ENCODE results near the gene CORO1C. TPM values are rescaled to one million over a fixed set of nuclear protein-coding genes. Genes with fewer than 3 reads are reported as not detected.
A peak's percentile ranks its signal among the peaks of the same experiment; 100 is the strongest.

Gene CORO1C
- total RNA-seq, 1 donor from 2014 or later, result 285 TPM

DNA sequence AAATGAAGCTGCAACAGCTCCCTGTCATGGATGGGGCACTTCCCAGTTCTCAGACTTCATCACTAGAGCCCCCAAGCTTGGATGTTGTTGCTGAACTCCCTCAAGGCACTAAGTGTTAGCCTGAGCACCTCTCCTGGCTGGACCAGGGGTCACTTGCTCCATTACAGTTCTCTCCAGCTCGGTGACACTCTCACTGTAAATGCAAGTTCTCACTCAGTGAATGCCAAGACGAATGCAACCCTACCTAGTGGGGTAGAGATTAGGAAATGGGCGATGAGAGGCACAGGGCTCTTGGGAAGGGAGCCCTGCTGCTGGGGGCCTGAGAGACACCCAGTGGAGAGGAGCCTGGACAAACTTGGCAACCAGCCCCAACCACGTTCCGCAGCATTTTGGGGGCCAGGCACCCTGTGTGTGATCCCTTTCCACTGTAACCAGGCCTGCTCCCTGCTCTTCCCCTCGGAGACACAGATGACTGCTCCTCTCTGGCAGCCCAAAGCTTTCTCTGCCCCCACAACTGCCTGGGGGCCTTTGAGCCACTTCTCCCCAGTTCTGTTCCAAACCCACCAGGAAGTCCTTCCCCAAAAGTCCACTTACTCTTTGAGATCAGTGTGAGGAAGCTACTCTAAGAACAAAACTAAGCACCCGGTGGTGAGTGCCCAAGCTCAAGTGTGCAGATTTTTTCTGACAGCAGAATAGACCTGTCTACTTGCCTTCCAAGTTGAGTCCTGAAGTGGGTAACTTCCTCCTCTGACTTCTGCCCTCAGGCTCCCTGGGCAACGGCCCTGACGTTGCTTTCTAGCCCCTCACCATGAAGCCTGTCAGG lies 89.7 kb downstream of the CORO1C start:
- peak overlapping the region; percentile 93 for H3K27ac Mint-ChIP-seq (ENCODE audit: unreplicated experiment)
- peaks cover 21% of the 10 kb centered on the region for H3K9me3 Mint-ChIP-seq (ENCODE audit: unreplicated experiment)
- no peak for DNase-seq
- peaks cover 18% of the 10 kb centered on the region for H3K27me3 Mint-ChIP-seq (ENCODE audit: unreplicated experiment)
- peaks cover 8% of the 10 kb centered on the region for H3K36me3 Mint-ChIP-seq (ENCODE audit: unreplicated experiment)
- peak overlapping the region; percentile 46 for H3K4me3 Mint-ChIP-seq (ENCODE audit: unreplicated experiment)
- peaks cover 64% of the 10 kb centered on the region for H3K4me1 Mint-ChIP-seq (ENCODE audit: low read depth, unreplicated experiment)
- TF ChIP-seq, protein P1, sequence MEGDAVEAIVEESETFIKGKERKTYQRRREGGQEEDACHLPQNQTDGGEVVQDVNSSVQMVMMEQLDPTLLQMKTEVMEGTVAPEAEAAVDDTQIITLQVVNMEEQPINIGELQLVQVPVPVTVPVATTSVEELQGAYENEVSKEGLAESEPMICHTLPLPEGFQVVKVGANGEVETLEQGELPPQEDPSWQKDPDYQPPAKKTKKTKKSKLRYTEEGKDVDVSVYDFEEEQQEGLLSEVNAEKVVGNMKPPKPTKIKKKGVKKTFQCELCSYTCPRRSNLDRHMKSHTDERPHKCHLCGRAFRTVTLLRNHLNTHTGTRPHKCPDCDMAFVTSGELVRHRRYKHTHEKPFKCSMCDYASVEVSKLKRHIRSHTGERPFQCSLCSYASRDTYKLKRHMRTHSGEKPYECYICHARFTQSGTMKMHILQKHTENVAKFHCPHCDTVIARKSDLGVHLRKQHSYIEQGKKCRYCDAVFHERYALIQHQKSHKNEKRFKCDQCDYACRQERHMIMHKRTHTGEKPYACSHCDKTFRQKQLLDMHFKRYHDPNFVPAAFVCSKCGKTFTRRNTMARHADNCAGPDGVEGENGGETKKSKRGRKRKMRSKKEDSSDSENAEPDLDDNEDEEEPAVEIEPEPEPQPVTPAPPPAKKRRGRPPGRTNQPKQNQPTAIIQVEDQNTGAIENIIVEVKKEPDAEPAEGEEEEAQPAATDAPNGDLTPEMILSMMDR (IDR thresholded peaks at IDR 0.05; ENCODE audit: partially characterized antibody, unreplicated experiment), result no peak

DNA sequence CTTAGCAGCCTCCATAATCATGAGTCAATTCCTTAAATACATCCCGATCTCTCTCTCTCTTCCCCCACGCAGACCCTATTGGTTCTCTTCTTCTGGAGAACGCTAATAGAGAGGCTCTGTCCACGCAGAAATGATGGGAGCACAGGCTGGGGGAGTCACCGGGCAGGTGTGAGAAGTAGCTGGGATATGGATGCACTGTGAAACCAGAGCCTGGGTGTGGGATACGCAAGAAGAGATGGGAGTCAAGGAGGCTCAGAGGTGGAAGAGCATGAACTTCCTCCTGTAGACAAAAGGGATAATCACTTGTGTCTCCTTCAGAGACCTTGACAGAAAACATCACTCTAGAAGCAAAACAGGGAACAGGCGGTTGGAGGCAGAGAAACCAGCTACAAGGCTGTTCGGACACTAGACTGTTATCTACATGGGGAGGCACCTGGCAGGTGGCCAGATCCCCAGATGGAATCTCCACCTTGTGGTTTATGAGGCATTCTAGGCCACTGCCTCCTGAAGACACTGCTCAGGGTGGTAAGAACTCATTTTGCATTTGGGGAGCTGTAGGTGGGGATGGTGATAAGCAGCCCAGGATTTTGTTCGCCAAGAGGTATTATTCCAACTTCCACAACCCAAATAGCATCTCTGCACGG lies 90.4 kb downstream of the CORO1C start:
- H3K27ac Mint-ChIP-seq (ENCODE audit: unreplicated experiment), result peak overlapping the region; percentile 93

DNA sequence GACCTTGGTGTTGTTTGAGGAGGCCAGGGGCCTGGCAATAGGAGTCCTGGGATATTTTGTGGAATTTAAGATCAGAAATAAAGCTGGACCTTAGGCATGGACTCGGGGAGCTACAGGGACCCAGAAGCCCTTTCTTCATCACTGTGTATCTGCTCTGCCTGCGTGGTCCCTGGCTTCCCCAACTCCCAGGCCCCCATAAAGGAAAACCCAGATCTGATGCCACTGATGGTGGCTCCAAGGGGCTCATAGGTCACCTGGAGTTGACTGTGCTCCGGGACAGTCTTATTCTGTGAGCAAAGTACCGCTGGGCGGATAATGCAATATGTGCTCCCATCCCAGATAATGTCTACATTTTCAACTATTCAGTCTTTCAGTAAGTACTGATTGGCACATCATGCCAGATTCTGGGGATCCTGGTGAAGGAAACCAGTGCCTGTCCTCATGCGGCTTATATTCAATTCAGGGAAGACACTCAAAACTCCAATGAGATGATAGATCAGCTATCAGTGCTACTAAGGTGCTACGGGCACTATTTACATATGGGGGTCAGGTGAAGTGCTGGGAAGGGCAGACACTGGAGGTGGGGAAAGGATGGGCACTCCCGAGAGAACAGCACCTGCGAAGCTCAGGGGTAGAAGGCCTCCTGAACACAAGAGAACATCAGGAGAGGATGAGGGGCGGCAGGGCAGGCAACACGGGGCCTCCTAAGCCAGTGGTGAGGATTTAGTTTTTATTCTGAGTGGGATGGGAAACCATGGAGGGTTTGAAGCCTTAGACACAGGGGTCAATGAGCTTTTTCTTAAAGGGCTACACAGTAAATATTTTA lies 92.1 kb downstream of the CORO1C start:
- H3K36me3 Mint-ChIP-seq (ENCODE audit: unreplicated experiment), result peaks cover 4% of the 10 kb centered on the region
- peaks cover 15% of the 10 kb centered on the region for H3K9me3 Mint-ChIP-seq (ENCODE audit: unreplicated experiment)
- H3K27ac Mint-ChIP-seq (ENCODE audit: unreplicated experiment), result peak overlapping the region; percentile 73
- peaks cover 14% of the 10 kb centered on the region for H3K27me3 Mint-ChIP-seq (ENCODE audit: unreplicated experiment)
- TF ChIP-seq, protein P1 (IDR thresholded peaks at IDR 0.05; ENCODE audit: partially characterized antibody, unreplicated experiment), result no peak
- peaks cover 52% of the 10 kb centered on the region for H3K4me1 Mint-ChIP-seq (ENCODE audit: low read depth, unreplicated experiment)
- DNase-seq, result no peak
- no peak overlapping the region for H3K4me3 Mint-ChIP-seq (ENCODE audit: unreplicated experiment)

More for the DNA sequence above, 90.4 kb downstream of the CORO1C start:
- Mint-ChIP-seq H3K9me3 (ENCODE audit: unreplicated experiment) (peaks cover 18% of the 10 kb centered on the region), H3K36me3 (ENCODE audit: unreplicated experiment) (peaks cover 4% of the 10 kb centered on the region), H3K4me1 (ENCODE audit: low read depth, unreplicated experiment) (peaks cover 61% of the 10 kb centered on the region), H3K27me3 (ENCODE audit: unreplicated experiment) (peaks cover 18% of the 10 kb centered on the region), H3K4me3 (ENCODE audit: unreplicated experiment) (no peak overlapping the region)
- no peak for DNase-seq
- TF ChIP-seq, protein P1 (IDR thresholded peaks at IDR 0.05; ENCODE audit: partially characterized antibody, unreplicated experiment), result no peak

DNA sequence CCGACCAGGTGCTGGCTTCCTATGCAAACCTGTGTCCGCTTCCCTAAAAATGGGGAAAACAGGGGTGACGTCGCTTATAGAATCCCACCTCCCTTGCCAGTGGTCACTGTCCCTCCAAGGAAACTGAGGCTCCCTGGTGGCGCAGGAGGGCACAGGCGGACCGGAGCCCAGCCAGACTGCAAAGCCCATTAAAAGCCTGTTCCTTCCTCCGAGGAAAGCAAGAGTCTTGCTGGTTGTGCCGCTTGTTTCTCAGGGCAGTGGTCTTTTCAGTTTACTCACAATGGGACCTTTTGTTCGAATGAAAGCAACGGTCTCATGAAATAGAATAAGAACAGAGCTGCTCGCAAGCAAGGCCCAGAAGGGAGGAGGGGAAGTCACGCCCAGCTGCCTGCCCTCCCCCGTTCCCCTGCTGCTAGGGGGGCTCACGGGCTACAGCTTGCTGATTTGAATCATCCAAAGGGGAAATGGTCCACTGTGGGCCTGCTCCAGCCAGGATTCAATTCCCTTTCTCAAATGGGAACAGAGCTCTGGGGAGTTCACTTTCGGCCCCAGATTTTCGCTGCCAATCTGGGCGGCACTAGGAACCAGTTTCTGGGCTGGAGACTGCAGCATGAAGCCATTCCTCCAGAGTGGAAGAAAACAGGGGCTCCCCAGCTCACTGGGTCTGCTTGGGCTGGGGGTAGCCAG lies 93.0 kb downstream of the CORO1C start:
- DNase-seq, result no peak
- H3K36me3 Mint-ChIP-seq (ENCODE audit: unreplicated experiment), result peaks cover 4% of the 10 kb centered on the region
- TF ChIP-seq, protein P1 (IDR thresholded peaks at IDR 0.05; ENCODE audit: partially characterized antibody, unreplicated experiment), result no peak

More for the DNA sequence above, 93.0 kb downstream of the CORO1C start:
- peaks cover 50% of the 10 kb centered on the region for H3K4me1 Mint-ChIP-seq (ENCODE audit: low read depth, unreplicated experiment)
- peaks cover 16% of the 10 kb centered on the region for H3K9me3 Mint-ChIP-seq (ENCODE audit: unreplicated experiment)
- H3K27ac Mint-ChIP-seq (ENCODE audit: unreplicated experiment), result peak overlapping the region; percentile 77
- H3K27me3 Mint-ChIP-seq (ENCODE audit: unreplicated experiment), result peaks cover 14% of the 10 kb centered on the region
- no peak overlapping the region for H3K4me3 Mint-ChIP-seq (ENCODE audit: unreplicated experiment)
